GM19467 (cell line): ENCODE results near the gene LTN1.
"Not testable (repeated sequence)": the region's sequence is repeated elsewhere in the genome, so short reads cannot be mapped to it uniquely, and the experiment has no call there.

ENCODE experiments used
- ATAC-seq: cut with Tn5 transposase; IDR thresholded peaks from one replicate; pipeline ENCODE4 v1.9.1; 2021; ENCODE audit warnings: mild to moderate bottlenecking, moderate library complexity; ENCODE audit not compliant: unreplicated experiment

LTN1 gene

DNA sequence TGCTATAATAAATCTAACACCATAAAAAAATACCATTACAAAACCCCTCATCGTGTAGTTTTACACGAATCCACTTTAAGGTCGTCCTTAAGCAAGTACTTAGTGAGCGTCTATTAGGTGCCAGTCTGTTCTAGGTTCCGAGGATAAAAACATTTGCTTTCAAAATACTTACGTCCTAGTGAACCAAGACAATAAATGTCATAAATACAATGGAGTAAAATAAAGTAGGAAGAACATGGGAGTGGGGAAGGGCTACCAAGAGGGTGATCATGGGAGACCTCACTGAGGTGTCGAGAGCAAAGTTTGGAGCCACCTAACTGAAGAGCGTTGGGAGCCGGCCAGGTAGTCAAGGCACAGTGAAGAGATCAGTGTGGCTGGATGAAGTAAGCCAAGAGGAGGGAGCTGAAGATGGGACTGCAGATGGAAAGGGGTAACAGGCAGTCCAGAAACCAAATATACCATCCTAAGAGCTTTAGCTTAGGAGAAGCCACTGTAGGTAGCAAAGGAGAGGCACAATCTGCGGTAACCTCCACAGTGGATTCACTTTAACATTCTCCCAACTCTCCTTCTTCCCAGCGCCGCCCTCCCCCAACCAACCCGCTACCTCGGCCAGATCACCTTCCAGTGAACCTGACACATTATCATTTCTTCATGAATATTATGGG, 684 bp downstream of the LTN1 start:
- no peak for ATAC-seq

DNA sequence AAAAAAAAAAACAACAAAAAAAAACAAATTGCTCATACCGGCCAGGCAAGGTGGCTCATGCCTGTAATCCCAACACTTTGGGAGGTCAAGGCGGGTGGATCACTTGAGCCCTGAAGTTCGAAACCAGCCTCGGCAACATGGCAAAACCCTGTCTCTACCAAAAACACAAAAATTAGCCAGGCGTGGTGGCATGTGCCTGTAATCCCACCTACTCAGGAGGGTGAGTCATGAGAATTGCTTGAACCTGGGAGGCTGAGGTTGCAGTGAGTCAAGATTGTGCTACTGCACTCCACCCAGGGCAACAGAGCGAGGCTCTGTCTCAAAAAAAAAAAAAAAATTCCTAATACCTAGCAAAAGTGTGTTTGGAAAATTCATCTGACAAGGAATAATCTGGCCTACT, 4.5 kb downstream of the LTN1 start:
- not testable (repeated sequence) for ATAC-seq

DNA sequence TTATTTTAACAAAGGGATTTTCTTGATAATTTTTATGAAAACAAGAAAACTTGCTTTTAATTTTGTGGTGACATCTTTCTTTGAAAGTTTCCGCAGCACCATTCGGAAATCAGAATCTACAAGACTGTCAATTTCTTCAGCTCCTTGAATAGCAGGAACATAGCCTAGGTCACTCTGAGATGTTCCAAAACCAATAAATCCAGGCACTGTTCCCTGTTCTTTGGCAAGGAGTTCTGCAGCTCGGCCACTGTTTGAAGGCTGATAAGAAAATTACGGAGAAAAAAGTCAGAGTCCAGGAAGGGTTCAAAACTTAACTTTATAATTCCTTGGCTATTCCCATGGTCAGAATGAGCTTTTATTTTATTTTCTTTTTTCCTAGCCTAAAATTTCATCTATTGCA, 6.0 kb downstream of the LTN1 start:
- no peak for ATAC-seq

DNA sequence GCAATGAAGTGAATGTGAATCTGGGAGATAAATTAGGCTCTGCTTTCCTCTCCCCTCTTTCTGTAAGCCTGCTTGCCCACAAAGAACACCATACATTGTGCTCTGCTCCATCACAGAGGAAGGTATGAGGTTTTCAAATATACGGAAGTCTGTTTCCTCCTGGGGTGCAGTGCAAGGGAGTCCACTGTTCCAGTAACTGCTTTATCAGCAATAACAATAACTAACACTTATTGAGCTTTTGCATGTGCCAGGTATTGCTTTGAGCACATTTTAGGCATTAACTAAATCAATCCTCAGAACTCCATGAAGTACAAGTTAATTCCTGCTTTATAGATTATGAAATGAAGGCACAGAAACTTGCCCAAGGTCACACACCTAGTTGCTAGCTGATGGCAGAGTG, 10.0 kb downstream of the LTN1 start:
- ATAC-seq = no peak

GRCh38 chr21:28979092-28979491, 13.6 kb downstream of the LTN1 start:
- ATAC-seq = no peak

- no peak for ATAC-seq
Observed at GRCh38 chr21:28975397-28975796, 17.3 kb downstream of the LTN1 start.

DNA sequence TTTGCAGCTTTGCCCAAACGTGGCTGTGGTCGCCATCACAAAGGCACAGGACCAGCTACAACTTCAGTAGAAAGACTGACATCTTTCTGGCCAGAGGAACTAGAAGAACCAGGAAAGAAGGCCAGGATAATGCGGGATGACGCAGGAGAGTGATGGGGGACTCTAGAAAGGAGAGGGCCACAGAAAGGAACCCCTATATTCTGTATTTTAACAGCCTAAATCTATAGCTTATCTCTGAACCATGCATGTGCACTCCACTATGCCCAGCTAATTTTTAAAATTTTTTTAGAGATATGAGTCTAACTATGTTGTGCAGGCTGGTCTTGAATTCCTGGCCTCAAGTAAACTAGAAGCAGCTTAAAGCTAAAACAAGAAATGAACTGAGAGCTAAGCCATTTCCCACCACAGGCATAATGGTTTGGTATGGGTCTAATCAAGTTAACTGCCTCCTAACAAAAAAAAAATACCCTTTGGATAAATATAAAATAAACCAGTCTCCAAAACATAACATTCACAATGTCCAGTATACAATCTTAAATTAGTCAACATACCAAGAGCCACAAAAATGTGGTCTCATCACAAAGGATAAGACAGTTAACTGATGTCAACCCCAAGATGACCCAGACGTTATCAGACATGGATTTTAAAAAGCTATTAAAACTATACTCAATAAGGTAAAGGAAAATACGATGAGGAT, 18.0 kb downstream of the LTN1 start:
- ATAC-seq = no peak

DNA sequence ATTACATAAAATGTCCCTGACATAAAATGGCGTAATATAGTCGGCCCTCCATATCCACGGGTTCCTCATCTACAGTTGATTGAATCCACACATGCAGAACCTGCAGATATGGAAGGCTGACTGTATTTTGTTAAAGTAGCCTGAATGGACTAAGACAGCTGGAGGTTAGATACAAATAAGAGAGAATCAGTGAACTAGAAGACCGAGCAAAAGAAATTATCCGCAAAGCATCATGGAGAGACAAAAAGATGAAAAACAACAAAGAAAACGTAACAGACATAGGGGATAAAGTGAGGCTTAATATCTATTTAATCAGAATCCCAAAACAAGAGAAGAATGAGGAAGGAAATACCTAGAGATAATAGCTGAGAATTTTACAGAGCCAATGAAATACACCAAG, 20.3 kb downstream of the LTN1 start:
- ATAC-seq = no peak

DNA sequence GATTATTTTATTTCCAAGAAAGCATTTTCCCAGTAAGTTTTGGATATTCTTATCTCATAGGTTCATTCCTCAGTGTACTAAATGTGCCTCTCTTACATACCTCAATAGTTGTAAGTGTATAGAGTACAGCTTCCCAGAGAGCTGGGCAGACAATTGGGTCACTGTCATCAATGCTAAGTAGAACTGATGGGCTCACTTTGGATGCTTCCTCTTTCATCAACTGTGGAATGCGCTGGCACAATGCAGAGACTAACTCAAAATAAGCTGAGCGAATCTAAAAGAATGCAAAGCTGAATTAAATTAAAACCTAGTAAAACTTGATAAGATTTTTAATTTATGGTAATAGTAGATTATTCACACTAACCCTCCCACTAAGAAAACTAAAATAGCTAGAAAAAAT, 21.5 kb downstream of the LTN1 start:
- no peak for ATAC-seq

- ATAC-seq = no peak
Observed at GRCh38 chr21:28963831-28964230, 28.8 kb downstream of the LTN1 start.

GRCh38 chr21:28962465-28962864, 30.2 kb downstream of the LTN1 start:
- no peak for ATAC-seq

DNA sequence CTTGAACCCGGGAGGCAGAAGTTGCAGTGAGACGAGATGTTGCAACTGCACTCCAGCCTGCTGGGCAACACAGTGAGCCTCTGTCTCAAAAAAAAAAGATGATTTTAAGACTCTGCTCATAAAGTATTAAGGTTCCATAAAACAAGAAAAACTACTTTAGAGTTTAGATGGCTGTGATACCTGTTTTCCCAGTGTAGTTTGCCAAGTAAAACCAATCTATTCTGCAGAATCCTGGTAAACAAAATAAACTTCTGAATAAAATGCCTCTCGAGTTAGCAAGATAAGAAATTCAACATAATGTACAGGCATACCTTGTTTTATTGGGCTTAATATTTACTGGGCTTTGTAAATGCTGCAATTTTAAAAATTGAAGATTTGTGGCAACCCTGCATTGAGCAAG, 30.8 kb downstream of the LTN1 start:
- no peak for ATAC-seq

DNA sequence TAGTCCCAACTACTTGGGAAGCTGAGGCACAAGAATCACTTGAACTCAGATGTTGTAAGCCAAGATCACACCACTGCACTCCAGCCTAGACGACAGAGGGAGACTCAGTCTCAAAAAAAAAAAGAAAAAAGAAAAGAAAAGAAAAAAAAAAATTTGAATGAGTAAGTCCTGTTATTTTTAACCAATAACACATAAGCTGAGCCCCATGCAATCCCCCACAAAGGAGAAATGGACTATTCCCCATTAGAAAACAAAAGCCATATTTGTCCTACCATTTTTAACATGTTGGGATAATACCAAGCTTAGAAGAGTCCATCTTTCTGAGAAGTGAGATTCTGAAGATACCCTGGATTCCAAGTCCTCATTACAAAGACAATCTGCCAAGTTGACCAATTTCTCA, 32.4 kb downstream of the LTN1 start:
- no peak for ATAC-seq

DNA sequence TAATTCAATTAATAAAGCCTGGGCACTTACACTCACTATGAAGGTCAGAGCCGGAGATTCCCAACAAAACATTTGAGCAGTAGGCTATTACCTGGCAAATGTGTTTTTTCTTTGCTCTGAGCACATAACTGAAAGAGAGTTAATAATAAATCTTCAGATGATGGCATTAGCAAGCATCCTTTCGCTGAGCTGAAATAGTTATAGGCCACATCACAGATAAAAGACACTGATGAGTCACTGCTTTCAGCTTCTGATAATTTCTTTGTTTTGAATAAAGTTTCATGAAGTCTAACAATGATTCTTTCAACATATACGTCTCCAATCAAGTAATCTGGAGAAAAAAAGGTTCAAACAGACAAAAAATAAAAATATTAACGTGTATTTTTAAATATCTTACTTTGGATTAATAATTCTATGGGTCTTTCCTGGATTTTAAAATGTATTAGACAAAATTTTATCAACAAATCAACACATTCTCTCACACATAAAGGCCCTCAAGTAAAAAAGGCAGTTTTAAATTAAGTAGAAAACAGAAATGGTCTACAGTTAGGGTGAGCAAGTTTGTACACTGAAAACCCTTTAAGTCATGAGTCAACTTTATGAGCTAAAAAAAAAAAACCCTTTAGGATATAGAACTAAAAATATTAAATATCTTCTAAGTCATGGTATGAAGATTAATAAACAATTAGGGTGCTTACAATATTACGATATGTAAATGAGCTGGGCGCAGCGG, 33.1 kb downstream of the LTN1 start:
- no peak for ATAC-seq

GRCh38 chr21:28953247-28953646, 39.4 kb downstream of the LTN1 start:
- ATAC-seq = no peak

- ATAC-seq = no peak
Observed at GRCh38 chr21:28952686-28953085, 40.0 kb downstream of the LTN1 start.

DNA sequence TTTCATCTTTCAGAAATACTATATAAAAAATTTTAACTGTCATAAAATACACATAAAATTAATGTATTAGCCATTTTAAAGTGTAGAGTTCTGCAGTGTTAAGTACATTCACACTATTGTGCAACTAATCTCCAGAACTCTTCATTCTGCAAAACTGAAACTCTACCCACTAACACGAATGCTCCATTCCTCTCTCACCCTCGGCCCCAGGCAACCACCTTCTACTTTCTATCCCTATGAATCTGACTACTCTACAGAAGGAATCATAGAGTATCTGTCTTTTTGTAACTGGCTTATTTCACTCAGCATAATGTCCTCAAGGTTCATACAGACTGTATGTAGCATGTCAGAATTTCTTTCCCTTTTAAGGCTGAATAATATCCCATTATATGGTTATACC, 43.4 kb downstream of the LTN1 start:
- no peak for ATAC-seq

DNA sequence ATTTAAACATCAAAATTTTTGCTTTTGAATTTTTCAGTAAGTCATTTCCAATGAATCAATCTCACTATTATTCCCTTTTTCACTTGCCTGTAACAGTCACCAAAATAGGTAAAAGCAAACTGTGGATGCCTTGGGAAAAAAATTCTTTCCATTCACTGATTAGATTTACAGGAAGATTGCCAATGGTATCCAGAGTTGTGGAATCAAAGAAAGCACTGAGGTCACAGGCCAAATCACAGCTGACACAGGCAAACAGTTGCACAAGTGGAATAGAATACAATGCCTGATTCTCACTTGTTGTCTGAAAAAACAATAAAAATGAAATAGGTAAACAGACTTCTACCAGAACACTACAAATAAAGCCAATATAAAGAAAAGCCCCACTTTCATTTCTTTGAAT, 48.4 kb downstream of the LTN1 start:
- no peak for ATAC-seq

- ATAC-seq = no peak
Observed at GRCh38 chr21:28943631-28944030, 49.0 kb downstream of the LTN1 start.

DNA sequence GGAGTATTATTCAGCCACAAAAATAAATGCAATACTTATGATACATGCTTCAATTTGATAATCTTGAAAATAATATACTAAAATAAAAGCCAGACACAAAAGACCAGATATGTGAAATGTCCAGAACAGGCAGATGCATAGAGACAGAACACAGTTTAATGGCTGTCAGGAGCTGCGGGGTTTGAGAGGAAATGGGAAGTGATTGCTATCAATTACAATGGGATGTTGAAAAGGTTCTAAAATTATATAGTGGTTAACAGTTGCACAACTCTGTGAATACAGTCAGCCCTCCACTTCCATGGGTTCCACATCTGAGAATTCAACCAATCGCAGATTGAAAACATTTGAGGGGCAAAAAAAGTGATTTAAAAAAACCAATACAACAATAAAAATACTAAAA, 54.0 kb downstream of the LTN1 start:
- ATAC-seq = no peak

DNA sequence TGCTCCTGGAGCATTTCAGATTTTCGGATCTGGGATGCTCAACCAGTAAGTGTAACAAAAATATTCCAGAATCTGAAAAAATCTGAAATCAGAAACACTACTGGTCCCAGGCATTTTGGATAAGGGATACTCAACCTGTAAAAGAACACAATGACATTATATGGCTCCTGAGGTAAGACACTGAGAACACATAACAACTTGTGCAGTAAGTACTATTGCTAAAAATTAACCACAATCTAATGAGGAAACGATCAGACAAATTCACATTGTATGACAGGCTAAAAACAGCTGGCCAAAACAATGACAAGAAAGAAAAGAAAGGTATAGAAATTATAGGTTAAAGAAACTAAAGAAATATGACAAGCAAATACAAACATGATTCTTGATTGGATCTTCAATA, 54.9 kb downstream of the LTN1 start:
- no peak for ATAC-seq

DNA sequence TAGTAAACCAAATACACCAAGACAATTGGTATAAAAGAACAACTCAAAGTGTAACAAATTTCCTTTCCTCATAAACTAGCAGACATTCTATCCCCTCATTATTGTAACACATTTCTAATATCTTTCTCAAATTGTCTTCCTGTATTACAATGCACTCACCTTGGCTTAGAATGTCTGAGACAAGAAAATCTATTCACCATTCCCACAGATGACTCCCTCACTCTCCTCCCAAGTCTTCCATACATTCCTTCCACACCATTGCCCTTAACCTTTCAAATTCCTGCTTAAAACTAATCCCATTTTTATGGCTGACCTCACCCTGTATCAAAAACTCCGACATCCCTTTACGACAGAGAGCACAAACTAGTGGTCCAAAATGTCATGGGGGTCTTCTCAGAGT, 56.0 kb downstream of the LTN1 start:
- ATAC-seq = no peak
